ENCODE results near the gene DNAJB6.

GRCh38 chr7:157336383-157337315 is at the start of gene DNAJB6:
- TF ChIP-seq CTCF (IDR thresholded peaks at IDR 0.05) (peak in 2 of 4 experiments; percentile 8 to 34), POLR2AphosphoS5 (IDR thresholded peaks at IDR 0.05) (peak; percentile 100)
